Activated T-helper 17 cell treated with anti-CD3 and anti-CD28 coated beads, Interleukin-2, amount 50 U/mL, for 72 hours (primary cell): ENCODE data around the gene CAMP. TPM values are rescaled to one million over a fixed set of nuclear protein-coding genes. Genes with fewer than 3 reads are reported as not detected.

Experiments
- ATAC-seq: fragments of 150-1000 bp; cut with Tn5 transposase; replicated peaks from 2 replicates; pipeline ENCODE4 v1.10.0; 2021; ENCODE audit warnings: mild to moderate bottlenecking, moderate library complexity
- H3K27ac Mint-ChIP-seq: one replicate; pipeline ENCODE4 v1.8.0; 2022; ENCODE audit warnings: mixed read lengths
- H3K27me3 Mint-ChIP-seq: one replicate; pipeline ENCODE4 v1.8.0; 2022; ENCODE audit warnings: mixed read lengths
- H3K36me3 Mint-ChIP-seq: one replicate; pipeline ENCODE4 v1.8.0; 2022; ENCODE audit warnings: low read depth, mild to moderate bottlenecking, mixed read lengths
- H3K4me1 Mint-ChIP-seq: one replicate; pipeline ENCODE4 v1.8.0; 2022; ENCODE audit warnings: mixed read lengths
- H3K4me3 Mint-ChIP-seq: one replicate; pipeline ENCODE4 v1.8.0; 2022; ENCODE audit warnings: mild to moderate bottlenecking, mixed read lengths
- H3K9me3 Mint-ChIP-seq: one replicate; pipeline ENCODE4 v1.8.0; 2022; ENCODE audit warnings: mixed read lengths
- total RNA-seq, 2 donors: library from RNA; stranded (reverse); gene quantifications; one replicate each; pipeline ENCODE4 v1.2.3, GENCODE V29; 2022

CAMP gene
- total RNA-seq, 2 donors from 2014 or later, result not detected

DNA sequence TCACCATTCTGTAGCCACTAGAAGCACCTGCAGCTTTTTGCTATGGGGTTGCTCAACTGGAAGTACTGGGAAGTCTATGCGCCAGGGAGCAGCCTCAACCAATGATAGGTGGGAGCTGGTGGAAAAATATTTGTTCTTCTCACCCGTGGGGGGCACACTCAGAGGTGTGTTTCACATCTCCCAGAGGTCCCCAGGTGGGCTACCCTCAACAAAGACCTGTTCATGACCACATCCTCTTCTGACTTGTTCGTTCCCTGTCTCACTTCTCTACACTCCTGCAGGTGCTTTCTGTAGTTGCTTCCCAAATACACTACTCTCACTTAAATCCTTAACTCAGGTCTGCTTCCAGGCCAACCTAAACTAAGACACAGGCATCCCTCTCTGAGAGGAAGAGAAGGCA, 3.6 kb downstream of the CAMP start:
- no peak for ATAC-seq
- H3K4me1 Mint-ChIP-seq, result no peaks in the 10 kb centered on the region

DNA sequence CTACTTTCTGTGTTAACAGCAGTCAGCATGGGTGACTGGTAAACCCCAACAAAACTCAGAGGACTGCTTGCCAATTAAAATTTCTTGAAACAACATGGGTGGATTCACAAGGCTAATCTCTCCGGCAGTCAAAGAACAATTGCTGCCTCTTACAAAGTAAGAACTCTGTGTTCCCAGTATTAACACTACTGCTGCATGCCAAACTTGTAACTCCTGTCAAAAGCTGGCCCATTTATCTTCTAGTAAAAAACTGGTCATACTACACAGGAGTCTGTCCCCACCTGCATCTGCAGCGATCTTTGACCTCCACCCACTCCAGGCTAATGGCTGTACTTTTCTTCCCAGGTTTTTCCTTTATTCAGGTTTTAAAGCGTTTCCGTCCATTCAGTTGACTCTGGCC, 8.9 kb downstream of the CAMP start:
- no peak overlapping the region for H3K27ac Mint-ChIP-seq
- H3K9me3 Mint-ChIP-seq, result no peaks in the 10 kb centered on the region
- ATAC-seq, result no peak
- H3K36me3 Mint-ChIP-seq, result no peaks in the 10 kb centered on the region
- H3K4me1 Mint-ChIP-seq, result no peaks in the 10 kb centered on the region
- H3K27me3 Mint-ChIP-seq, result peaks cover 3% of the 10 kb centered on the region
- H3K4me3 Mint-ChIP-seq, result no peak overlapping the region

More for the DNA sequence above, 3.6 kb downstream of the CAMP start:
- Mint-ChIP-seq H3K9me3 (no peaks in the 10 kb centered on the region), H3K36me3 (no peaks in the 10 kb centered on the region), H3K27me3 (peaks cover 3% of the 10 kb centered on the region), H3K27ac (no peak overlapping the region), H3K4me3 (no peak overlapping the region)

DNA sequence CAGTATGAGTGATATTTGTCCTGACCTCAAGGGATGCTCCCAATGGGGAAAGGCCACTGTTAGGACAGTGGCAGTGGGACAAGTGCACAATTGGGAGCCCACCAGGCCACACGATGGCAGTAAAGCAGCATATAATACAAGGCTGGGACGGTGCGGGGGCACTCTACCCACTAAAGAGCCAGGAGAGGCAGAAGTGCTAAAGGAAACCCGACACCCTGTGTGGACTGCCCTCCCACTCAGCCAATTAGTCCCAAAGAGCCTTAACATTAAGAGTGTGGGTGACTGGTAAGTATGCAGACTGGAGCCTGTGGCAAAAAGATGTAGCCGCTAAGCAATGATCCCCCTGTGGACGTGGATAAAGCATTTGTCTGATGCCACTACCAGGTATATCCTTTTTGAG, 9.4 kb downstream of the CAMP start:
- no peaks in the 10 kb centered on the region for H3K9me3 Mint-ChIP-seq
- H3K36me3 Mint-ChIP-seq, result no peaks in the 10 kb centered on the region
- peak overlapping the region; percentile 13 for H3K27ac Mint-ChIP-seq
- ATAC-seq, result peak; percentile 94
- H3K4me3 Mint-ChIP-seq, result no peak overlapping the region
- no peaks in the 10 kb centered on the region for H3K4me1 Mint-ChIP-seq
- H3K27me3 Mint-ChIP-seq, result peaks cover 3% of the 10 kb centered on the region

DNA sequence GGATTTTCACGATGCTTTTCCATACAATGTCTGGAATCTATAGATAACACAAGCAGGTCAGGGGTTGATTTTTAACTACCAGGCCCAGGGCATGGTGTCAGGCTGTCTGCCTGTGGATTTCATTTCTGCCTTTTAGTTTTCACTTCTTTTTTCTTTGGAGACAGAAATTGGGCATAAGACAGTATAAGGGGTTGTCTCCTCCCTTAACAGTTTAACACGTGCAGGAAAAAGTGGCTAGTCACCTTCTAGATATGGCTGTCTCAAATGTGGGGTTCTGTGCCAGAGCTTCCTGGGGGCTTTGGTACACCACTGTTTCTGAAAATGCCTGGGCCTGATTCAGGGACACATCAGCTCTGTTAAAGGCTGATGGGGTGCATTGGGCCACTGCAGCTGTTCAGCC, 10.2 kb downstream of the CAMP start:
- Mint-ChIP-seq H3K4me1 (no peaks in the 10 kb centered on the region), H3K9me3 (no peaks in the 10 kb centered on the region), H3K36me3 (no peaks in the 10 kb centered on the region), H3K27me3 (peaks cover 3% of the 10 kb centered on the region), H3K27ac (peak overlapping the region; percentile 13), H3K4me3 (no peak overlapping the region)
- ATAC-seq, result no peak

DNA sequence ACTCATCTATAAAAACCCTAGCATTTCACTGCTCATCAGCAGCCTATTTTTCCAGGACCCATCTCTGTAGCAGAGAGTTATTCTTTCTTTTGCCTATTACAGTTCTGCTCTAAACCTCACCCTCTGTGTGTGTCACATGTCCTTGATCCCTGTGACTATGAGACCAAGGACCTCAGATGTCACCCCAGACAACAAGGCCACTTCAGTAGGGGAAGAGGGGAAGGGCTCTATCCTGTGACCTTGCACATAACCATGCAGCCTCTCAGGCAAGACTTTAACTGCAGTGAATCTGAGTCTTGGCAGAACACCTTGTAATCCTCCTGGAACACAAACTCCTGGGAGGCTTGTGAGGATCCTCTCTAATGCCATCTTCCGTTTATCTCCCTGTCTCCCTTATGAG, 13.2 kb downstream of the CAMP start:
- no peaks in the 10 kb centered on the region for H3K9me3 Mint-ChIP-seq
- H3K27me3 Mint-ChIP-seq, result peaks cover 3% of the 10 kb centered on the region
- H3K27ac Mint-ChIP-seq, result no peak overlapping the region
- ATAC-seq, result no peak
- H3K4me1 Mint-ChIP-seq, result peaks cover 5% of the 10 kb centered on the region
- H3K4me3 Mint-ChIP-seq, result no peak overlapping the region
- H3K36me3 Mint-ChIP-seq, result no peaks in the 10 kb centered on the region

DNA sequence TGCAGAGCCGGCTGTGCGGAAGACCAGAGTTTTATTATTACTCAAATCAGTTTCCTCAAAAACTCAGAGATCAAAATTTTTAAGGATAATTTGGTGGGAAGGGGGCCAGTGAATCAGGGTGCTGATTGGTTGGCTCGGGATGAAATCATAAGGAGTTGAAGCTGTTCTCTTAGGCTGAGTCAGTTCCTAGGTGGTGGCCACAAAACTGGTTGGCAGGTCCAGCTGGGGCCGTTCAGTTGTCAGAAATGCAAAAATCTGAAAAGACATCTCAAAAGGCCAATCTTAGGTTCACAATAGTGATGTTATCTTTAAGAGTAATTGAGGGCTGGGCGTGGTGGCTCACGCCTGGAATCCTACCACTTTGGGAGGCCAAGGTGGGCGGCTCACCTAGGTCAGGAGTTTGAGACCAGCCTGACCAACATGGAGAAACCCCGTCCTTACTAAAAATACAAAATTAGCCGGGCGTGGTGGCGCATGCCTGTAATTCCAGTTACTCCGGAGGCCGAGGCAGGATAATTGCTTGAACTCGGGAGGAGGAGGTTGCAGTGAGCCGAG, 15.3 kb downstream of the CAMP start:
- Mint-ChIP-seq H3K36me3 (no peaks in the 10 kb centered on the region), H3K27ac (no peak overlapping the region), H3K9me3 (no peaks in the 10 kb centered on the region), H3K27me3 (no peaks in the 10 kb centered on the region), H3K4me1 (peaks cover 5% of the 10 kb centered on the region), H3K4me3 (no peak overlapping the region)
- no peak for ATAC-seq

DNA sequence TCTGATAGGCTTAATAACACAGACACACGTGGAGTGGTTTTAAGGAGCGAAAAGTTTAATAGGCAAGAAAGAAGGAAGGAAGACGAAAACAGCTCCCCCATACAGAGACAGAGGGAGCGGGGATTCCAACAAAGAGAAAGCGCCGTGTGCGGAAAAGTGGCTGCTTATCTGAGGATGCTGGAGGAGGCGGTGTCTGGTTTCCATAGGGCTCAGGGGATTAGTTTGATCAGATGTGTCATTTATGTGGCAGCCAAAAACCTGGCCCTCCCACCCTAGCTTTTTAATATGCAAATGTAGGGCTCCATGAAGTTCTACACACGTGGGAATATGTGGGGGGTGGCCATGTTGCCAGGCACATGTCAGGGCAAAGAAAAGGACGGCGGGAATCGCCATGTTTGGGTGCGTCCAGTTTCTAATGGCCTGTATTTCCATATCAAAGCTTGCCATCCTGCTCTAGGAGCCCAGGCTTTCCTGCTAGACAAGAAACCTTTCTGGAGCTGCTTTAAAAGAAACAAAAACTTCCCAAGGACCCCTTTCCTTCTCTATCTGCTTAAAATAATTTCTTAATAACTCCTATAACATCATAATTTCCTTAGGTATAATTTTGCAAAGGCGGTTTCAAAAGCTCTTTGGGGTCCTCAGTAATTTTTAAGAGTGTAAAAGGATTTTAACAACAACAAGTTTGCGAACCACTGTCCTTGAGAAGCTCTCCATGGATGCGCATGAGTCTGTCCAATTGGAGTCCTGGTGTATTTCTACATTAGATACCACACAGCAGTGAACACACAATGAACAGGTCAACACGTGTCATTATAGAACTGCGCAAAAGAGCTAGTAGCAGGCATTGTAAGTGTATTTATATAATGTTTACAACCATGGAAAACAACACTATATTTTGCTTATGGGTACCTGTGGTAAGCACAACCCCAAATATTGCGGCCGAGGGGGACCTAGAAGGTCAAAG, 17.0 kb downstream of the CAMP start:
- H3K9me3 Mint-ChIP-seq, result no peaks in the 10 kb centered on the region
- H3K4me1 Mint-ChIP-seq, result peaks cover 6% of the 10 kb centered on the region
- peak overlapping the region; percentile 81 for H3K4me3 Mint-ChIP-seq
- H3K27ac Mint-ChIP-seq, result peak overlapping the region; percentile 77
- peak; percentile 8 for ATAC-seq
- no peaks in the 10 kb centered on the region for H3K27me3 Mint-ChIP-seq
- peaks cover 8% of the 10 kb centered on the region for H3K36me3 Mint-ChIP-seq

DNA sequence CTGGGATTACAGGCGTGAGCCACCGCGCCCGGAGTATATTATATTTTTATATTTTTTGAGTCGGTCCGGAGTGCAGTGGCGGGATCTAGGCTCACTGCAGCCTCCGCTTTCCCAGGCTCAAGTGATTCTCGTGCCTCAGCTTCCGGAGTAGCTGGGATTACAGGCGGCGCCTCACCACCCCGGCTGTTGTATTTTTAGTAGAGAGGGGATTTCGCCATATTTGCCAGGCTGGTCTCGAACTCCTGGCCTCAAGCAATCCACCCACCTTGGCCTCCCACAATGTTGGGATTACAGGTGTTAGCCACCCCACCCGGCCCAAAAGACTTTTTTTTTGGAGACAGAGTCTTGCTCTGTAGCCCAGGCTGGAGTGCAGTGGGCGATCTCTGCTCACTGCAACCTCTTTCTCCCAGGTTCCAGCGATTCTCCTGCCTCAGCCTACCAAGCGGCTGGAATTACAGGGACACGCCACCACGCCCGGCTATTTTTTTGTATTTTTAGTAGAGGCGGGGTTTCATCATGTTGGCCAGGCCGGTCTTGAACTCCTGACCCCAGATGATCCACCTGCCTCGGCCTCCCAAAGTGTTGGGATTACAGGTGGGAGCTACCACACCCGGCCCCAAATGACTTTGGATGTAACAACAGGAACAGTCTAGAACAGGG, 18.6 kb downstream of the CAMP start:
- Mint-ChIP-seq H3K27ac (peak overlapping the region; percentile 77), H3K27me3 (no peaks in the 10 kb centered on the region), H3K9me3 (no peaks in the 10 kb centered on the region), H3K36me3 (peaks cover 16% of the 10 kb centered on the region), H3K4me3 (peak overlapping the region; percentile 81), H3K4me1 (peaks cover 11% of the 10 kb centered on the region)
- ATAC-seq, result no peak

DNA sequence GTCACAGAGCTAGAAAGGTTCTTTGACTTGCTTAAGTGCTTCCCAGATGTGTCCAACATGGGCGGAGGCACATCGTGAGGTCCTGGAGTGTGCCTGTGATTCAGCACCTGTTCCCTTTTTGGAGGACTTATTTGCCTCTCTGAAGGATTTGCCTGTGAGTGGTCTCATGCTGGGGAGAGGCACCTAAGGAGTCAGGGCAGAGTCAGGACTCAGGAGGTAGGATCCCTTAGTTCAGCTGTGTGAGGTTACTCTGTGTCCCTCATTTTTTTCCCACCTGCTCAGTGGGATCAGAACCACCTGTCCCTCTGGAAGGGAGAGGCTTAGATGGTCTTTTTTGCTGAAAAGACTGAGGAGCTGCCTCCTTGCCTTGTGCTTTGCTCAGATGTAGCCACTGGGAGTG, 20.6 kb downstream of the CAMP start:
- H3K27me3 Mint-ChIP-seq, result no peaks in the 10 kb centered on the region
- peak overlapping the region; percentile 45 for H3K4me3 Mint-ChIP-seq
- peaks cover 19% of the 10 kb centered on the region for H3K4me1 Mint-ChIP-seq
- peaks cover 35% of the 10 kb centered on the region for H3K36me3 Mint-ChIP-seq
- no peak for ATAC-seq
- no peak overlapping the region for H3K27ac Mint-ChIP-seq
- H3K9me3 Mint-ChIP-seq, result no peaks in the 10 kb centered on the region

DNA sequence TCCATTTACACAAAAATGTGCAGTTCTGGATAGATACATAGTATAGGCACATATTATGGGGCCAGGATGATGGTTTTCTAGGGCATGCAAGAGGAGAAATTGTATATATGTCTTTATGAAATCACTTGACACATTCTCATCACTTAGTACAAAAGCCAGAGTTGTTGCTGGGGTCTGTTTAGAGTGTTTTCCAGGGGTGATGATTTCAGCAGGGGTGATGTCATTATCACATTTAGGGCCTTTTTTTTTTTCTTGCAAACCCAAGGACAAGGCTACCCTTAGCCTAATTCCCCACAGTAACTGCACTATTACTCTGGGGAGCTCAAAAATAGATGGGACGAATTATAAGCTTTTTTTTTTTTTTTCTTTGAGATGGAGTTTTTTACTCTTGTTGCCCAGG, 21.2 kb downstream of the CAMP start:
- H3K4me1 Mint-ChIP-seq, result peaks cover 19% of the 10 kb centered on the region
- no peak for ATAC-seq
- no peak overlapping the region for H3K4me3 Mint-ChIP-seq
- H3K27ac Mint-ChIP-seq, result no peak overlapping the region
- H3K36me3 Mint-ChIP-seq, result peaks cover 41% of the 10 kb centered on the region
- no peaks in the 10 kb centered on the region for H3K9me3 Mint-ChIP-seq
- no peaks in the 10 kb centered on the region for H3K27me3 Mint-ChIP-seq

DNA sequence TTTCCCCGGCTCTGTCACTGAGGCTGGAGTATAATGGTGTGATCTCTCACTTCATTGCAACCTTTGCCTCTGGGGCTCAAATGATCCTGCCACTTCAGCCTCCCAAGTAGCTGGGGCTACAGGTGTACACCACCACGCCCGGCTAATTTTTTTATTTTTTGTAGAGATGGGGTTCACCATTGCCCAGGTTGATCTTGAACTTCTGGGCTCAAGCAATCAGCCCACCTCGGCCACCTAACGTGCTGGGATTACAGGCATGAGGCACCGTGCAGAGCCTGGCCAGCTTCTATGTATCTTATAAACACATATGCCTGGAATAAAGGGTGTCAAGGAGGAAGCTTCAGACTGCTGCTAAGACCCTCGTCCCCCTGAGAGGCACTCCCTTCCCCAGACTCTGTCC, 21.8 kb downstream of the CAMP start:
- H3K4me3 Mint-ChIP-seq, result no peak overlapping the region
- no peaks in the 10 kb centered on the region for H3K9me3 Mint-ChIP-seq
- peaks cover 14% of the 10 kb centered on the region for H3K4me1 Mint-ChIP-seq
- no peak overlapping the region for H3K27ac Mint-ChIP-seq
- no peak for ATAC-seq
- peaks cover 46% of the 10 kb centered on the region for H3K36me3 Mint-ChIP-seq
- no peaks in the 10 kb centered on the region for H3K27me3 Mint-ChIP-seq

DNA sequence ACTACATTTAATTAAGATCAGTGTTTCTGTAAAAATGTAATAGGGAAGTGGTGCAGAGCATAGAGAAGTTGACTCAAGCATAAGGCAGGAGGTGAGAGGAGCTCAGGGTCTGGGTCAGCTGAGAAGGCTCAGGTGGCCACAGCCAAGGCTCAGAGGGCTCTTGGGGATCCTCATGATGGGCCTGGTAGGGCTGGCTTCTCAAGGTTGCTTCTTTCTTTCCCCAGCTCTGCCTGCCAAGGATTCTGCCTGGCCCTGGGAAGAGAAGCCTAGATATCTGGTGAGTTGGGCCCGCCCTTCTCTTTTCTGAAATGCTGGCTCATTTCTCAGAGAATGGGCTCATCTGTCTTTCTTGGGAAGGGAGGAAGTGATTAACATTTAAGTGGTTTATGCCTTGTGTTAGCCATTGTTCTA, 24.1 kb downstream of the CAMP start:
- no peaks in the 10 kb centered on the region for H3K9me3 Mint-ChIP-seq
- ATAC-seq, result peak; percentile 95
- peaks cover 14% of the 10 kb centered on the region for H3K4me1 Mint-ChIP-seq
- peaks cover 66% of the 10 kb centered on the region for H3K36me3 Mint-ChIP-seq
- peak overlapping the region; percentile 51 for H3K4me3 Mint-ChIP-seq
- peak overlapping the region; percentile 76 for H3K27ac Mint-ChIP-seq
- H3K27me3 Mint-ChIP-seq, result no peaks in the 10 kb centered on the region

DNA sequence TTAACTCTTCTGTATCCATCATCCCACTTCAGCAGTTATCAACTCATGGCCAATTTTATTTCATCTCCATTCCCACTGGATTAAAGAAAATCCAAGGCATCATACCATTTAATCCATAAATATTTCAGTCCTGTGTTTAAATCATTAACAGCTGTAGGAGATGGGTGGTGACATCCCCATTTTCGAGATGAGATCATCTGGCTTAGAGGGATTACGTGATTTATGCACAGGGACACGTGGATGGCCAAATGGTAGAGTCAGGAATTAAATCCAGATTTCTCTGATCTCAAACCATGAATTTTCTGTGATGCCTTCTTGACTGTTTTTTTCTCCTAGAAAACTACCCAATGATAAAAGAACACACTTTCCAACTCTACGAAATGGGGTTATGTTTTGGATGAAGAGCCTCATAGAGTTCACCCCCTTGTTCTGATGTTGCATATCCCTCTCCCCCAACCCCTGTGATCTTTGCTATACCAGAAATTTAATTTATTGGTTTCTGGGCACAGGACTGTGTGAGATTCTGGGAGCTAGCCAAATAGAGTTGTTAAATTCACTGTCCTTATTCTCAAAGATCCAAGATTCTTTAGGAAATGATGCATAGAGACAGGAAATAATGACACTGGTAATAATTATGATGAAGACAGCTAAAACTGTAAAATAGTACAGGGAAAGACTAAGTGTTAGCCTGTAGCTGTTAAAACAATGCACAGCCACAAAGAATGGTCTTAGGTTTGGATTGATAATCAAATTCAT, 25.0 kb downstream of the CAMP start:
- Mint-ChIP-seq H3K4me3 (peak overlapping the region; percentile 51), H3K27me3 (no peaks in the 10 kb centered on the region), H3K27ac (peak overlapping the region; percentile 28), H3K9me3 (no peaks in the 10 kb centered on the region), H3K4me1 (peaks cover 14% of the 10 kb centered on the region), H3K36me3 (peaks cover 75% of the 10 kb centered on the region)
- no peak for ATAC-seq

DNA sequence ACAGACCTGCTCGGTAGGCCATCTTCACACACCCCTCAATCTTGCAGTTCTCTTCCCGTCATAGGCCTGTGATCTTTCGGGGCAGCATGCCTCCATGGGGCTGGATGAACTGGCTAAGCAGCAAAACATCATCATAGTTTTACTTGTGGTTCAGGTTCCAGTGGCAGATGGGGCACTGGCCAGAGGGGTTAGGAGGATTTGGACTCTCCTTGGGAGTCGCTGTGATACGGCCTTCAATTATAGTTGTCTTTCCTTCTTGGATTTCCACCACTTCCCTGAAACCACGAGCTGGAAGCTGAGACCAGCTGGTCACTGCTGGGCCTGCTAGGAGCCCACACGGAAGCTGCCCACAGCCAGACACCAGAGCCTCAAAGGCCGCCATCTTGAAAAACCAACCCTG, 33.3 kb downstream of the CAMP start:
- no peak overlapping the region for H3K4me3 Mint-ChIP-seq
- H3K9me3 Mint-ChIP-seq, result no peaks in the 10 kb centered on the region
- peaks cover 91% of the 10 kb centered on the region for H3K36me3 Mint-ChIP-seq
- ATAC-seq, result no peak
- H3K27ac Mint-ChIP-seq, result no peak overlapping the region
- H3K4me1 Mint-ChIP-seq, result peaks cover 5% of the 10 kb centered on the region
- no peaks in the 10 kb centered on the region for H3K27me3 Mint-ChIP-seq
